SH-SY5Y (cell line): ENCODE results near the gene IDE.

Experiments
- GATA2 ChIP-seq: IDR thresholded peaks from 2 replicates; pipeline ENCODE4 v1.6.1; 2011; ENCODE audit warnings: mild to moderate bottlenecking, low read depth, low read length
- GATA3 ChIP-seq: IDR thresholded peaks from 2 replicates; pipeline ENCODE4 v1.6.1; 2011; ENCODE audit warnings: low read depth, mild to moderate bottlenecking, low read length, moderate library complexity

DNA sequence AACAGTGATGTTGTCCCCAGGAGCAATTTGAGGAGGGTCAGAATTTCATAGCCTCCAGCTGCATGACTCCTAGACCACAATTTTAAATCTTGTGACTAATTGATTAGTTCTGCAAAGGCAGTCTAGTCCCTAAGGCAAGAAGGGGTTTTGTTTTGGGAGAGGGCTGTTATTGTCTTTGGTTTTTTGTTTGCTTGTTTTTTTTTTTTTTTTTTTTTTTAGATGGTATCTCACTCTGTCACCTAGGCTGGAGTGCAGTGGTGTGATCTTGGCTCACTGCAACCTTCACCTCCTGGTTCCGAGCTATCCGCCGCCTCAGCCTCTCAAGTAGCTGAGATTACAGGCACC lies 165.9 kb downstream of the IDE start:
- TF ChIP-seq GATA3 = no peak
- no peak for TF ChIP-seq GATA2
